OCI-LY1 (cell line): ENCODE measurements around the gene PPFIA1.

Source experiments
- EZH2 ChIP-seq: fragments of 200-600 bp; sonication (generic), shearing (Covaris generic); IDR thresholded peaks from 2 replicates; pipeline ENCODE4 v1.8.0; 2017; ENCODE audit warnings: borderline replicate concordance, mixed run types, mild to moderate bottlenecking, antibody characterized with exemption, low read length, moderate library complexity, mixed read lengths
- TF ChIP-seq, protein P1 (sequence below): fragments of 200-600 bp; sonication (generic), shearing (Covaris generic); IDR thresholded peaks from 2 replicates; pipeline ENCODE4 v1.5.1; 2017; ENCODE audit warnings: mild to moderate bottlenecking, antibody characterized with exemption, low read length, moderate library complexity, mixed read lengths

GRCh38 chr11:70338594-70338993 is 68.1 kb downstream of the PPFIA1 start:
- TF ChIP-seq, protein P1, sequence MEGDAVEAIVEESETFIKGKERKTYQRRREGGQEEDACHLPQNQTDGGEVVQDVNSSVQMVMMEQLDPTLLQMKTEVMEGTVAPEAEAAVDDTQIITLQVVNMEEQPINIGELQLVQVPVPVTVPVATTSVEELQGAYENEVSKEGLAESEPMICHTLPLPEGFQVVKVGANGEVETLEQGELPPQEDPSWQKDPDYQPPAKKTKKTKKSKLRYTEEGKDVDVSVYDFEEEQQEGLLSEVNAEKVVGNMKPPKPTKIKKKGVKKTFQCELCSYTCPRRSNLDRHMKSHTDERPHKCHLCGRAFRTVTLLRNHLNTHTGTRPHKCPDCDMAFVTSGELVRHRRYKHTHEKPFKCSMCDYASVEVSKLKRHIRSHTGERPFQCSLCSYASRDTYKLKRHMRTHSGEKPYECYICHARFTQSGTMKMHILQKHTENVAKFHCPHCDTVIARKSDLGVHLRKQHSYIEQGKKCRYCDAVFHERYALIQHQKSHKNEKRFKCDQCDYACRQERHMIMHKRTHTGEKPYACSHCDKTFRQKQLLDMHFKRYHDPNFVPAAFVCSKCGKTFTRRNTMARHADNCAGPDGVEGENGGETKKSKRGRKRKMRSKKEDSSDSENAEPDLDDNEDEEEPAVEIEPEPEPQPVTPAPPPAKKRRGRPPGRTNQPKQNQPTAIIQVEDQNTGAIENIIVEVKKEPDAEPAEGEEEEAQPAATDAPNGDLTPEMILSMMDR = no peak
- TF ChIP-seq EZH2 = no peak
